GM19324 (cell line): ENCODE data around the gene EXOC4.

Source experiments
- ATAC-seq: cut with Tn5 transposase; IDR thresholded peaks from one replicate; pipeline ENCODE4 v1.9.1; 2021; ENCODE audit warnings: mild to moderate bottlenecking, moderate library complexity; ENCODE audit not compliant: unreplicated experiment, low FRiP score

EXOC4 gene

DNA sequence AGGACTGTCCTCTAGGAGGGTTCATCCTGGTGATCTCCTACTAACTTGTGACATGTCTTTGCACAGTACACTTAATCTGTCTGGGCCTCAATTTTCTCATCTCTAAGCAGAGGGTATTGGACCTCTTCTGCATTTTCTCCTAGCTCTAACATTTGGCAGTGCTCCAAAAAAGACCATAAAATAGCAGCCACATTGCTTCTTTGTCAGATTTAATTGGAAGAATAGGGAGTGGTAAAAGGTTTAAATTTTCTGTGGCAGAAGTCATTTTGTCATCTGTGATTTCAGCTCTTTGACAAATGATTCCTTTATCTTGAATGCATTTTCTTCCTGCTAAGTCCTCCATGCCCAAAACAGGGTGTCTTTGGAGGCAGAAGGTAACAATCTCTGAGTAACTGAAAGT lies 584.3 kb downstream of the EXOC4 start:
- no peak for ATAC-seq

DNA sequence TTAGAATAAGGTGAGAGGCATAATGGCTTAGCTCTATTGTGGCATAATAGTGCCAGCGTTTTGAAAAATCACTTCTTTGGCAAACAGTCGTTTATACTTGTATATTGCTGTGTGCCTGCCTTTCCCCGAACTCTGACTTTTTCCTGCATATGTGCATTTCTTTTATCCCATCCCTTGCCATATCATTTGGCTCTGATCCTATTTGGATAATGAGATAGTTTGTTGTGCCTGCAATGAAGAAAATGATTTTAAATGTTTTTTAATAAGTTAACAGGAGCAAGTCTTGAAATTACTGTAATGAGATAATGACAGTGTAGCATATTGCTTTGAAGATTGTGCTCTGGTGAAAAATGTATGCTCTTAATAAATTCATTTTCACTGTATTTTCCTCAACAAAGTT lies 586.2 kb downstream of the EXOC4 start:
- ATAC-seq: no peak

GRCh38 chr7:133843341-133843740 lies 590.5 kb downstream of the EXOC4 start:
- no peak for ATAC-seq

DNA sequence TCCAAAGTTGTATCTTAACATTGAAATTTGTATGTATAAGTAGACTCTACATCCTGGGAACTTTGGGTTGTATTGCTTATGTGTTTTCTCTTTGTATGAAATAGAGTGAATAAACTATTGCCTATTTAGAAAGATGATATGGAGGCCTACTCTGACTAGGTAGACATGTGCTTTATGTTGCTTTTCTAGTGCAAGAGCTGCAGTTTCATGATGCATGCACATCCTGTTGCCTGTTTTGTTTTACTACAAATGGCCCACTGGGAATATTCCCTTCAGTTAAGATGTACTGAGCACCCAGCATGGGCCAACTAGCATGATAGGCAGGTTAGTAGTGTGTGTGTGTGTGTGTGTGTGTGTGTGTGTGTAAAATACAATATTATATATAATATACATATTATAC lies 592.1 kb downstream of the EXOC4 start:
- ATAC-seq: no peak

DNA sequence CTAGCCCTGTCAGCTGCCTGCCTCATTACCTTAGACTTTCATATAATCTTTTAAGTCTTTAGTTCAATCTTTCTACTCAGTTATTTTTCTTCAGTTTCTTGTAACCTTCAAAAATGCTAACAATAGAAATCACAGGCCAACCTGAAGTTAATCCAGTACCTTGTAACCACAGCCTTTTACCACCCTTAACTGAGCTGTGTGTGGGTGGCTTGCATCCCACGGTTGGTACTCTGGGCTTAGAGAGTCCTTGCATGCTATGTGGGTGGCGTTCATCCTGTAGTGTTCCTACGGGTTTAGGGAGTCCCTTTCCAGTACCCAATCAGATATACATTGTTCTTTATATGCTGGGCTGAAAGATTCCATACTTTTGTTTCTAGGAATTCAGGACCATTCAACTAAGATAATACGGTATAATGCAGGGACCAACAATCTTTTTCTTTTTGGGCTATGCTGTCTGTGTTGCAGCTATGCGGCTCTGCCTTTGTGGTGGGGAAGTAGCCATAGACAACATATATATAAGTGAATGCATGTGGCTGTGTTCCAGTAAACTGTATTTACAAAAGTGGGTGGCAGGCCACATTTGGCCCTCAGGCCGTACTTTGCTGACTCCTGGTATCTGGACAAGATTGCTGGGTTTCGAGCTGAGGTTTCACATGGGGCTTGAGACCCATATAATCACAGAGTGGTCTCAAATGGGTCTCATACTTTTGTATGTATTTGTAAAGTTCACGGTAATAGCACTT lies 593.5 kb downstream of the EXOC4 start:
- ATAC-seq: no peak

DNA sequence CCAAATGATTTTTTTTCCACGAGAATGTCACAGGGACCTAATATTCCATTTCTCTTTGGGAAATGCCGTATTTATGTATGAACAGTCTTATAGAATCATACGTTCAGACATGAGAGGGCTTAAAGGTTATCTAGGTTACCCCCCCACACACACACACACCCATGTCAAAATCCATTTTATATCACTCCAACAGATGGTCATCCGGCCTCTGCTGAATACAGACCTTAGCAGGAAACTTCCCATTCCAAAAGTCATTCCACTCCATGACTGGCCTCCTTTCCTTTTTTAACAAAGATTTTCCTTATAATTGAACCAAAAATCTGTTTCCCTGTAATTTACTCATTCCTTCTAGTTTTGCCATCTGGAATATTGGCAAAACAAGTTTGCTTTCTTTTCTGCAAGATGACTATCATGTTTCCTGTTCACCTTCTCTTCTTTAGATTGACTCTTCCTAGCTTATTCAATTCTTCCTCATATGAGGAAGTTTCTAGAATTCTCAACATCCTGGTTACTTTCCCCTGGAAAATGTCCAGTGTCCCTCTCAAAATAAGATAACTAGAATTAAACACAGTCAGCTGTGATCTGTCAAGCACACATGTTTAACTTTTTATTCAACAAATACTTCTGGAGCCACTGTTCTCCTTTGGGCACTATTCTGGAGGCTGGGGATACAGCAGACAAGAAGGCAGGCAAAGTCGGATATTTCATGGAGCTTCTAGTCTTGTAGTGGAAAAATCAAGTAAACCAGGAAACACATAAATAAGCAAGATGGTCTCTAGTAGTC lies 597.8 kb downstream of the EXOC4 start:
- no peak for ATAC-seq

DNA sequence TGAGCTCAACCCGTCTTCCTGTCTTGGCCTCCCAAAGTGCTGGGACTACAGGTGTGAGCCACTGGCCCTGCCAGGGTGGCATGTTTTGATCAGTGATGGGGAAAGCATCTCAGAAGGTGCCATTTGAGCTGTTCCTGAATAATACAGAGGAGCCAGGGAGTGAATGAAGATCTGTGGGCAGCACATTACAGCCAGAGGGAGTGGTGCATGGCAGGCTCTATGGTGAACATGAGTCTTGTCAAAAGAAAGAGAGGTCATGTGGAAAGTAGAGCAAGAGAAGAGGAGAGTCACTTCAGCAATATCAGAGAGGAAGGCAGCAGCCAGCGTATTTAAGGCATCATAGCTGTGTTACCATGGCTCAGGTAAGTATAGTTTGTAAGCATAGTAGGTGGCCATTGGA lies 598.5 kb downstream of the EXOC4 start:
- ATAC-seq: no peak

DNA sequence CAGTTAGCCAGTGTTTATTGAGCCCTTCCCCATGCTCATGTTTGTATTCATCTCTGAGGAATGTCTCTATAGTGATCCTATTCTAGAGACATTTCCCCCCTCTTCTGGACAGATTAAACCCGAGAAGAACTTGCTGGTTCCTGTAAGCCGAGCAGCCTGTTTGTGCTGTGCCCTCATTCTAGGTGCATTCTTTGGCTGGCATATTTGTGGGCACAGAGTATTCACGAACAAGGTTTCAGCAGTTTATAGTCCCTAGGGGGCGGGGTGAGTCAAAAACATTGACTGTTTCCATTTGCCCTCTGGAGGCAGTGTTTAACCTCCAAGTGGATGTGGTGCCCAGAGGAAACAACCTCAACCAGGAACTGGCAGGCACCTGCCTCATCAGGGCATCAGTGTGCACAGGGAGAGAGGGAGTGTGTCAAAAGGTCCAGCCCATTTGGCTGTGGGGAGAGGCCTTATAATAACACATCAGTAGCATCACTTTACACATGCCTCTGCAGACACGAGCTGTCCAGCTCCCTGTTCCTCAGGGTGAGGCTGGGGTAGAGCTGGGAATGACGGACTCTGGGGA lies 600.9 kb downstream of the EXOC4 start:
- ATAC-seq: no peak

- ATAC-seq: no peak
Measured at GRCh38 chr7:133854739-133855138, 601.9 kb downstream of the EXOC4 start.

GRCh38 chr7:133857376-133858119 lies 604.7 kb downstream of the EXOC4 start:
- ATAC-seq: no peak

DNA sequence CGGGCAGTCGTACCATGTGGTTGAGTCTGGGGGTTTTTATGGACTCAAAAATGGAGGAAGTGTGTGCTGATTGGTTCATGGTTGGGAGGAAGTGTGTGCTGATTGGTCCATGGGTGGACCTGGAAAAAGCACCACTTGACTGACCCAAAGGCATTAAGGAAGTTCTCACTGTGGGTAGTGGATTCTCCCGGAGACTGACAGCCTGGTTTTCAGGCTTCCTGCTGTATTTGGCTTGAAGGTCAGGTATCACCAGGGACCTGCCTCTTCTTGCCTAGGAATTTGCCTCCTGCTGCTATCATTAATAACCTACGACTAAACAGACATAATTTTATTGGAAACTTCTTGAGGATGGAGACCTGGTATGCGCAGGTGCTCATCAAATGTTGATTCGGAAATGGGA lies 605.4 kb downstream of the EXOC4 start:
- no peak for ATAC-seq

DNA sequence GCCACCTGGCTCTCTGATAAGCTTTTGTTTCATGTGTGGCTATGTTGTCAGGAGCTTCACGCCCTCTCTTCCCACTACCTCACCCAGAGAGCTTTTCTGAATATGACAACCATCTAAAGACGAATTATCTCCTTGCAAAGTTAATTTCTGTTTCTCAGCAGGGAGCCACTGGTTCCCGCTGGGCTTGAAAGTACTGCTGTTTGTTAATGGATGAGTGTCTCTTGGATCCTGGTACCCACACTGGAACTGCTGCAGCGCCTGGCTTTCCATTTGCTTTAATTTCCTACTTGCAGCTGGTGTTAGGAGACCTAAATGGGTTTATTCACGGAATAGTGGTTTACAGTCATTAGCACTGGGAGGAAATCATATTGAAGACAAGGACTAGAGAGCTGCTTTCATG lies 606.4 kb downstream of the EXOC4 start:
- no peak for ATAC-seq

DNA sequence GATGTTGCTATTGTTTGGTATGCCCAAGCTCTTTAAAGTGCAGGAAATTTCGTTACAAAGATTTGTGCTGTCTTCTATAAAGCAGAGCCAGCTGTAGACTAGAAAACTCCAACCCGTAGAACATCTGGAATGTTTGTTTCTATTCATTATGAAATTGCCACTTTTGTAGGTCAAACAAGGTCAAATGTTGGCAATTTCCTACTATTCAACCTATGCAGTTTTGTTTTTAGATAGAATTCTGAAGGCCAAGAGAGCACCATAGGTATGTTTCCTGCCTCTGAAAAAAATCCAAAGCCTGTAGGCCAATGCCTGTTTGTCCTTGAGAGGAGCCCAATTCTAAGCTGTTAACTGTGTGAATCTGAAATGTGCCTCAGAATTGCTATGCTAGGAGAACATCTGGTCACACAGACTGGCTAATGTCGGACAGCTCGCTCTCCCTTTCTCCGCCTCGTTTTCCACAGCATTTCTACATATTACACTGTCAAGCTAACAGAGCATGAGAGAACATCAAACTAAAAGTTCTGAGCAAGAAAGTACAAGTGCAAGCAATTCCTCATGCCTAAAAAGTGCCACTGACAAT lies 607.1 kb downstream of the EXOC4 start:
- no peak for ATAC-seq

GRCh38 chr7:133860628-133861335 lies 607.9 kb downstream of the EXOC4 start:
- no peak for ATAC-seq

GRCh38 chr7:133861876-133862275 lies 609.0 kb downstream of the EXOC4 start:
- no peak for ATAC-seq

- no peak for ATAC-seq
Measured at GRCh38 chr7:133863362-133864061, 610.6 kb downstream of the EXOC4 start.

- no peak for ATAC-seq
Measured at GRCh38 chr7:133869556-133869955, 616.7 kb downstream of the EXOC4 start.

DNA sequence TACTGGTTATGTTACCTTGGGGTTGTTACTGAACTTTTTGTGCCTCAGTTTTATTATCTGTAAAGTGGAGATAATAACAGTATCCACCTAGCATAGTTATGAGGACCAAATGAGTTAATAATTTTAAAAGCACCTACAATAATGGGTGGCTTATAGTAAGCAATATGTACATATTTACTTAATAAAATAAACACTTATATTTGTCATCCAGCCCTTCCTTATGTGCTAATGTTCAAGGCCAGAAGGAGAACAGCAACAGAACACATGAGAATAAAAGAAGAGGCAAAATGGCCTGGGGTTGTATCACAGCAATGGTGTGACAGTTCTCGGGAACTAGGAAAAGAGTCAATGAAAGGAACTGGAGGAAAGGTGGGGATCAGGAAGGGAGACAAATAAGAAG lies 618.9 kb downstream of the EXOC4 start:
- no peak for ATAC-seq

DNA sequence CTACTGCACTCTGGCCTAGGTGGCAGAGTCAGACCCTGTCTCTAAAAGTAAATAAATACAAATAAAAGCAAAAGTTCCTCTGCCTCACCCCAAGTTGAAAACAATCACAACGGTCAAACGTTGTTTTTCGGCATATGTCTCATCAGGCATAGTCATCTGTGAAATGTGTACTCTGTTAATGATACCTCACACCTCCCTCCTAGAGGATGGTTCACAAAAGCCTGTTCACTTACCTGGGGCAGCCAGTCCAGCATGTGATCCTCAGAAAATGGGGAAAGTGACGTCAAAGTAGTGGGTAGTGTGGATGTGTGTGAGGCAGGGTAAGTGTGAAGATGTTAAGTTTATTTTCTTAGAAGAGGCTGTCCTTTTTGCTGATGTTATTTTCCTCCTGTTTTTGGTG lies 620.3 kb downstream of the EXOC4 start:
- no peak for ATAC-seq
